Heart left ventricle (tissue), 16 donors: ENCODE data around the gene TMEM37. TPM values are rescaled to one million over a fixed set of nuclear protein-coding genes. Genes with fewer than 3 reads are reported as not detected.

ENCODE experiments used
- ATAC-seq, 4 donors: fragments of 200-7000 bp; cut with Tn5 transposase; one replicate each; pipeline ENCODE4 v1.9.1; 2020 to 2022; ENCODE audit warnings: moderate library complexity in 4 of 4, mild to moderate bottlenecking in 3 of 4, moderate number of reproducible peaks in 1 of 4
- DNase-seq, 5 donors: peaks; one replicate each; pipeline ENCODE4 v3.0.0-alpha.2; 2020
- H3K27ac ChIP-seq, 12 donors: fragments of 200-600 bp; sonication (generic) in 4 of 12; one replicate each; pipeline versions ENCODE4 v1.5.0 to v1.8.0; 2016 to 2022; ENCODE audit warnings: mild to moderate bottlenecking in 2 of 12
- H3K27me3 ChIP-seq, 9 donors: fragments of 200-600 bp; sonication (generic) in 2 of 9; one replicate each; pipeline versions ENCODE4 v1.5.1 to v1.8.0; 2016 to 2022; ENCODE audit warnings: mild to moderate bottlenecking in 3 of 9
- H3K36me3 ChIP-seq, 9 donors: fragments of 200-600 bp; sonication (generic) in 2 of 9; one replicate each; pipeline versions ENCODE4 v1.5.0 to v1.8.0; 2018 to 2022; ENCODE audit warnings: mild to moderate bottlenecking in 2 of 9
- H3K4me1 ChIP-seq, 12 donors: fragments of 200-600 bp; sonication (generic) in 4 of 12; one replicate each; pipeline versions ENCODE4 v1.5.0 to v1.8.0; 2016 to 2022; ENCODE audit warnings: mild to moderate bottlenecking in 3 of 12
- H3K4me3 ChIP-seq, 12 donors: fragments of 200-600 bp; sonication (generic) in 4 of 12; one replicate each; pipeline versions ENCODE4 v1.5.0 to v1.8.0; 2017 to 2022; ENCODE audit warnings: mild to moderate bottlenecking in 9 of 12, moderate library complexity in 4 of 12
- H3K9me3 ChIP-seq, 12 donors: fragments of 200-600 bp; sonication (generic) in 4 of 12; one replicate each; pipeline versions ENCODE4 v1.5.0 to v1.8.0; 2016 to 2022; ENCODE audit warnings: mild to moderate bottlenecking in 1 of 12
- POLR2A ChIP-seq, 2 donors: fragments of 450-650 bp; IDR thresholded peaks; one replicate each; pipeline ENCODE4 v1.6.1; 2017; ENCODE audit warnings: antibody characterized with exemption in 2 of 2, mild to moderate bottlenecking in 2 of 2, moderate library complexity in 2 of 2
- WGBS, 4 donors: extraction: QIAGEN DNeasy Blood & Tissue Kit in 2 of 4; methylation state at CpG; one replicate each; pipeline versions ENCODE4 v1.1.5 to v1.1.7; 2013 to 2018; 5-methylcytosine and 5-hydroxymethylcytosine counted together
- intact Hi-C, 10 donors: fragments of 100-400 bp; cut with DNase I; formaldehyde crosslinking; loops; one replicate each; pipeline versions ENCODE4 v1.11.1 to v1.14.2; 2022
- polyA plus RNA-seq, 2 donors: library from polyadenylated mRNA; stranded (reverse); fragments of 200-250 nt; gene quantifications; one replicate each; pipeline ENCODE4 v1.2.3, GENCODE V29; 2013
- total RNA-seq, 9 donors: library from RNA; depleted of rRNA in 2 of 9; stranded (reverse); fragments of >200 nt in 2 of 9; fragmentation: NEBNext Ultra II Directional in 3 of 9; extraction: Animal tissue kit (Norgen Biotek cat#: 25700) in 3 of 9; gene quantifications; one replicate each; pipeline versions ENCODE4 v1.1.0 to v1.2.4, GENCODE V29; 2016 to 2023
- TF ChIP-seq, protein P1 (sequence below), 12 donors: fragments of 200-600 bp; sonication (generic) in 4 of 12; IDR thresholded peaks; one replicate each; pipeline versions ENCODE4 v1.5.0 to v1.8.0; 2018 to 2022; ENCODE audit warnings: antibody characterized with exemption in 12 of 12, mild to moderate bottlenecking in 5 of 12
- donor health status: ischemic (EF 13 %, LVEDD 7.1; RV severe dilation, severe dysfunction).
- donor health status: healthy with polysubstance abuse.
- donor health status: DM: no; HTN: yes; CAD: no.
- donor health status: DM: no; HTN: no; CAD: no.
- donor health status: ischemic (EF 25% LVEDD 6.9; RV normal size, moderate dysfunction).
- donor health status: ischemic (EF 25% LVEDD 5.7; RV mildly dilated, moderate dysfunction).
- donor health status: healthy.
- donor health status: DM: yes; HTN: yes; CAD: no.
- donor health status: ischemic (EF 35%, LVEDD 5.7; RV mildly dilated, moderate dysfunction).
- donor health status: nonischemic (EF 11% LVEDD 7.7; RV severe dilation, severe dysfunction).
- donor health status: DM: yes; HTN: yes; CAD: no.
- donor health status: PGD.
- donor health status: ischemic (EF 29% LVEDD 5.4; RV normal size, mild dysfunction).
- donor health status: nonischemic (EF 23%, LVEDD 6.1; RV moderate dilation, normal function).

TMEM37 gene
- total and polyA plus RNA-seq, 11 donors, result 0.75 to 24.6 (median 1.6) TPM

DNA sequence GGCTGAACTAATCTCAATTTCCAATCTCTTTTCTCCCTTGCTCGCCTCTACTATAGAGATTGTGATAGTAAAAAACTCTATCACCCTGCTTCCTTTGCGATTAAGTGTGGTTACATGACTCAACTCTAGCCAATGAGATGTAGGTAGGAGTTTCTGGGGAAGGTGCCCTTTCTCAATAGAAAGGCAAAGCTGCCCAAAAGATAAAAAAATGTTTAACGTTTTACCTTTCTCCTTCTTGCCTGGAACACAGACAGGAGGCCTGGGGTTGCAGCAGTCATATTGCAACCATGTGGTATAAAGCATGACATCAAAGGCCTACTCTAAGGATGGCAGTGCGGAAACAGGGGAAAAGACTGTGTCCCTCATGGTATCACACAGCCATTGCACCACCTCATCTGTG, 31.5 kb downstream of the TMEM37 start:
- no peak overlapping the region for H3K27ac ChIP-seq
- TF ChIP-seq POLR2A (IDR thresholded peaks at IDR 0.05), result no peak
- TF ChIP-seq, protein P1, sequence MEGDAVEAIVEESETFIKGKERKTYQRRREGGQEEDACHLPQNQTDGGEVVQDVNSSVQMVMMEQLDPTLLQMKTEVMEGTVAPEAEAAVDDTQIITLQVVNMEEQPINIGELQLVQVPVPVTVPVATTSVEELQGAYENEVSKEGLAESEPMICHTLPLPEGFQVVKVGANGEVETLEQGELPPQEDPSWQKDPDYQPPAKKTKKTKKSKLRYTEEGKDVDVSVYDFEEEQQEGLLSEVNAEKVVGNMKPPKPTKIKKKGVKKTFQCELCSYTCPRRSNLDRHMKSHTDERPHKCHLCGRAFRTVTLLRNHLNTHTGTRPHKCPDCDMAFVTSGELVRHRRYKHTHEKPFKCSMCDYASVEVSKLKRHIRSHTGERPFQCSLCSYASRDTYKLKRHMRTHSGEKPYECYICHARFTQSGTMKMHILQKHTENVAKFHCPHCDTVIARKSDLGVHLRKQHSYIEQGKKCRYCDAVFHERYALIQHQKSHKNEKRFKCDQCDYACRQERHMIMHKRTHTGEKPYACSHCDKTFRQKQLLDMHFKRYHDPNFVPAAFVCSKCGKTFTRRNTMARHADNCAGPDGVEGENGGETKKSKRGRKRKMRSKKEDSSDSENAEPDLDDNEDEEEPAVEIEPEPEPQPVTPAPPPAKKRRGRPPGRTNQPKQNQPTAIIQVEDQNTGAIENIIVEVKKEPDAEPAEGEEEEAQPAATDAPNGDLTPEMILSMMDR (IDR thresholded peaks at IDR 0.05), result no peak
- no peak overlapping the region for H3K4me3 ChIP-seq
- DNase-seq, result no peak
- no peak for ATAC-seq
- H3K4me1 ChIP-seq, result peaks cover 0 to under 1% (median 0%) of the 10 kb centered on the region in 12 donors
- WGBS, 4 donors, result 50 to 91% (median 73%) methylated on average over 4 of the region's 4 CpGs
- no peaks in the 10 kb centered on the region for H3K27me3 ChIP-seq
- H3K36me3 ChIP-seq, result no peaks in the 10 kb centered on the region
- intact Hi-C loops, result loop anchor here in 1 of 10 donors (5.0 kb wide), 1 partner anchor 36 kb away; no protein-coding TSS in a partner anchor
- no peaks in the 10 kb centered on the region for H3K9me3 ChIP-seq

DNA sequence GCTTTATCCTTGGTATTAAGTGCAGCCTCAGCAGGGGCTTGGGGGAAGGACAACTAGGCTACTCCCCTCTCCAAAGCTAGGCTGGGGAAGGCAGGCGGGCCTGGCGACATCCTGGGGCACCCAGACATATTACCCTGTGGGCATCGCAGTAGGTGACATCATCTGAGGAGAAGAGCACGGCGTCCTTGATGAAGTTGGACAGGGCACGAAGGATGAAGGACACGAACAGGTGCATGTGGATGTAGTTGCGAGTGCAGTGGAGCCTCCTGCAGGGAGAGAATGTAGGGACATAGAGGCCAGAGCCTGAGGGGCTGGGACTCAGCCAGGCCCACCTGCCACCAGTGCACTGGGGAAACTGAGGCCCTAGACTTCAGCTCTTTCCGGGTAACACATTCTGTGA, 32.3 kb downstream of the TMEM37 start:
- no peak overlapping the region for H3K4me3 ChIP-seq
- H3K36me3 ChIP-seq, result no peaks in the 10 kb centered on the region
- ATAC-seq, result no peak
- intact Hi-C loops, result loop anchor here in 1 of 10 donors (5.0 kb wide), 1 partner anchor 37 kb away; no protein-coding TSS in a partner anchor
- H3K27ac ChIP-seq, result no peak overlapping the region
- peak in 1 of 5 donors; percentile 14 for DNase-seq
- H3K4me1 ChIP-seq, result peaks cover 0 to 9% (median 0%) of the 10 kb centered on the region in 12 donors
- no peaks in the 10 kb centered on the region for H3K9me3 ChIP-seq
- H3K27me3 ChIP-seq, result no peaks in the 10 kb centered on the region
- no peak for TF ChIP-seq POLR2A (IDR thresholded peaks at IDR 0.05)
- TF ChIP-seq, protein P1 (IDR thresholded peaks at IDR 0.05), result no peak
- WGBS, 4 donors, result 95 to 98% (median 97%) methylated on average over 9 of the region's 9 CpGs

DNA sequence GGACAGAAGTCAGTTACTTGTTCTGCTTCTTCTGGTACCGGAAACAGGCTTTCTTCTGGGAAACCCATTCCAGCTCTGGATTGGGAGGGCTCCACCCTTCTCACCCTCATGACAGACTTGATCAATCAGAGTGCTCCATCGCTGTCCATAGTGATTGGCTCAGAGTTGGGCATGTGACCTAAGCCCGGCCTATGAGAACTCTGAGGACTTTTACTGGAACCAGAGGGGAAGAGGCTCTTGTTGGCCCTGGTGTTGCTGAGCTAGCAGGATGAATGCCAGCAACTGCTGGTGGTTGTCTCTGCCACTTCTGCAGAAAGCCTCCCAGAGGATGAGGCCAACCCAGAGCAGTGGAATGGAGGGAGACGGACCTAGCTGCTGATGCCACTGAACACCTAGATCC, 33.3 kb downstream of the TMEM37 start:
- TF ChIP-seq, protein P1 (IDR thresholded peaks at IDR 0.05), result no peak
- no peak for TF ChIP-seq POLR2A (IDR thresholded peaks at IDR 0.05)
- peaks cover 0 to 12% (median 0%) of the 10 kb centered on the region in 12 donors for H3K4me1 ChIP-seq
- WGBS, 4 donors, result 80 to 95% (median 89%) methylated on average over 4 of the region's 4 CpGs
- no peaks in the 10 kb centered on the region for H3K27me3 ChIP-seq
- H3K9me3 ChIP-seq, result no peaks in the 10 kb centered on the region
- DNase-seq (peak in 2 of 5 donors; percentile 45 to 52), ATAC-seq (peak in 3 of 4 donors; percentile 43 to 78 (median 58))
- intact Hi-C loops, result loop anchor here in 1 of 10 donors (5.0 kb wide), 1 partner anchor 38 kb away; no protein-coding TSS in a partner anchor
- no peak overlapping the region for H3K4me3 ChIP-seq
- peak overlapping the region in 1 of 12 donors; percentile 28 for H3K27ac ChIP-seq
- H3K36me3 ChIP-seq, result no peaks in the 10 kb centered on the region

DNA sequence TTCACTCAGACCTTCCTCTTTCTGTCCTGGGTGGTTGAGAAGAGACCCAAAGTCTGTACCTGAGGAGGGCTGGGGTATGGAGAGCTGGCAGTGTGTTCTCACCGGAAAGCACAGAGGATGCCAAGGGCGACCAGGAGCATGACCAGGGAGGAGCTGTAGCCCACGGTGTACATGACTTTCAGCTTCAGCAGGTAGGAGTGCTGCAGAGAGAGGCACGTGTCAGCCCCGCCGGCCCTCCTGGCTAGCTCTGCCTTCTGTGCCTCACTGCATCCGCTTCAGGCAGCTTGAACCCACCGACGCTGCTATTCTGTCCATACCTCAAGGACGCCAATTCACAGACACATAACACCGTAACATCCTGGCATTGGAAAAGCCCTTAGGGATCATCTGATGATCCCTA, 34.0 kb downstream of the TMEM37 start:
- intact Hi-C loops, result no loop called here

More for the DNA sequence above, 34.0 kb downstream of the TMEM37 start:
- Histone ChIP-seq H3K27me3 (no peaks in the 10 kb centered on the region), H3K27ac (no peak overlapping the region), H3K36me3 (no peaks in the 10 kb centered on the region), H3K4me1 (peaks cover 0 to 12% (median 0%) of the 10 kb centered on the region in 12 donors), H3K4me3 (no peak overlapping the region), H3K9me3 (no peaks in the 10 kb centered on the region)
- DNase-seq, result peak in 1 of 5 donors; percentile 25
- TF ChIP-seq, protein P1 (IDR thresholded peaks at IDR 0.05), result no peak
- TF ChIP-seq POLR2A (IDR thresholded peaks at IDR 0.05), result no peak
- no peak for ATAC-seq
- 93 to 96% (median 95%) methylated on average over 10 to 11 of the region's 11 CpGs for WGBS, 4 donors
